HepG2 (cell line): ENCODE data around the gene FMNL2. TPM values are rescaled to one million over a fixed set of nuclear protein-coding genes. Genes with fewer than 3 reads are reported as not detected.

Experiments used
- ASH2L ChIP-seq: fragments of 300-600, 200-600 bp; sonication (generic); IDR thresholded peaks from 2 replicates; pipeline ENCODE4 v1.7.0; 2017; ENCODE audit warnings: low read depth, mild to moderate bottlenecking, moderate library complexity, mixed read lengths, low read length; ENCODE audit not compliant: insufficient read length
- CBX5 ChIP-seq: sonication (generic); formaldehyde crosslinking; IDR thresholded peaks from 2 replicates; pipeline ENCODE4 v1.4.0; 2020; ENCODE audit warnings: missing genetic modification reagents, borderline replicate concordance
- CEBPB ChIP-seq: IDR thresholded peaks from 2 replicates; pipeline ENCODE4 v1.6.1; 2011; ENCODE audit warnings: low read depth, low read length, improper control_type of control experiment, borderline replicate concordance
- DNMT3B ChIP-seq: conservative IDR thresholded peaks from 2 replicates; pipeline ENCODE4 v1.6.1; 2016; ENCODE audit warnings: missing biosample characterization, control low read depth
- ELF3 ChIP-seq: IDR thresholded peaks from 2 replicates; pipeline ENCODE4 v1.6.1; 2016; ENCODE audit warnings: missing genetic modification reagents, missing compliant biosample characterization
- GATAD1 ChIP-seq: IDR thresholded peaks from 2 replicates; pipeline ENCODE4 v1.6.1; 2016; ENCODE audit warnings: missing genetic modification reagents, missing compliant biosample characterization
- HIC2 ChIP-seq: sonication (generic); formaldehyde crosslinking; IDR thresholded peaks from 2 replicates; pipeline ENCODE4 v1.9.0; 2022; ENCODE audit warnings: low read depth, missing genetic modification reagents
- HOMEZ ChIP-seq: IDR thresholded peaks from 2 replicates; pipeline ENCODE4 v1.6.1; 2016; ENCODE audit warnings: low read depth
- SOX6 ChIP-seq, 2 experiments: fragments of 450-650 bp in 1 of 2; sonication (generic) in 1 of 2; formaldehyde crosslinking in 1 of 2; IDR thresholded peaks; 2 replicates each; pipeline versions ENCODE4 v1.4.0 to v1.6.1; 2017 to 2020; ENCODE audit warnings: antibody characterized with exemption in 1 of 2, mild to moderate bottlenecking in 1 of 2, missing genetic modification reagents in 1 of 2
- TEAD3 ChIP-seq: optimal IDR thresholded peaks from 2 replicates; pipeline ENCODE3; 2016; ENCODE audit warnings: borderline replicate concordance
- TFAP4 ChIP-seq: sonication (generic); IDR thresholded peaks from 2 replicates; pipeline ENCODE4 v1.6.1; 2016; ENCODE audit warnings: low read depth, borderline replicate concordance
- USF2 ChIP-seq, 2 experiments: sonication (generic) in 1 of 2; formaldehyde crosslinking in 1 of 2; IDR thresholded peaks; 2 replicates each; pipeline versions ENCODE4 v1.5.1 to v1.6.1; 2011 to 2020; ENCODE audit warnings: borderline replicate concordance in 1 of 2, low read depth in 1 of 2, low read length in 1 of 2, mild to moderate bottlenecking in 1 of 2, missing genetic modification reagents in 1 of 2, moderate library complexity in 1 of 2
- polyA plus RNA-seq, 8 experiments: library from polyadenylated mRNA; depleted of rRNA in 3 of 8; stranded (reverse) in 7 of 8; unstranded in 1 of 8; fragments of >200 nt; fragmentation: Illumina TruSeq in 4 of 8; extraction: Trizol in 4 of 8; gene quantifications; 2 replicates each; pipeline versions ENCODE4 v1.2.1 to v1.2.3, GENCODE V29; 2011 to 2016; ENCODE audit warnings: low read depth in 4 of 8, missing spikeins in 1 of 8, mixed read lengths in 1 of 8; ENCODE audit not compliant: insufficient read depth in 1 of 8
- total RNA-seq, 5 experiments: library from RNA; depleted of rRNA; stranded (reverse); fragments of >200 nt; fragmentation: Illumina TruSeq; extraction: Trizol; gene quantifications; 2 replicates each; pipeline ENCODE4 v1.2.3, GENCODE V29; 2016; ENCODE audit warnings: low read depth in 1 of 5
- TF ChIP-seq, protein P1 (sequence below): sonication (generic); formaldehyde crosslinking; IDR thresholded peaks from 2 replicates; pipeline ENCODE4 v1.4.0; 2020; ENCODE audit warnings: missing genetic modification reagents
- TF ChIP-seq, protein P2 (sequence below): IDR thresholded peaks from 2 replicates; pipeline ENCODE4 v1.6.1; 2016; ENCODE audit warnings: mild to moderate bottlenecking
- TF ChIP-seq, protein P3 (sequence below): IDR thresholded peaks from 2 replicates; pipeline ENCODE4 v1.6.1; 2018; ENCODE audit warnings: missing genetic modification reagents, mild to moderate bottlenecking, missing compliant biosample characterization

The FMNL2 gene
- total and polyA plus RNA-seq, 2 of the 13 experiments (the other 11 are each of a cell fraction or from before 2014, with no cell fraction given), result 66.5 to 67.7 TPM

DNA sequence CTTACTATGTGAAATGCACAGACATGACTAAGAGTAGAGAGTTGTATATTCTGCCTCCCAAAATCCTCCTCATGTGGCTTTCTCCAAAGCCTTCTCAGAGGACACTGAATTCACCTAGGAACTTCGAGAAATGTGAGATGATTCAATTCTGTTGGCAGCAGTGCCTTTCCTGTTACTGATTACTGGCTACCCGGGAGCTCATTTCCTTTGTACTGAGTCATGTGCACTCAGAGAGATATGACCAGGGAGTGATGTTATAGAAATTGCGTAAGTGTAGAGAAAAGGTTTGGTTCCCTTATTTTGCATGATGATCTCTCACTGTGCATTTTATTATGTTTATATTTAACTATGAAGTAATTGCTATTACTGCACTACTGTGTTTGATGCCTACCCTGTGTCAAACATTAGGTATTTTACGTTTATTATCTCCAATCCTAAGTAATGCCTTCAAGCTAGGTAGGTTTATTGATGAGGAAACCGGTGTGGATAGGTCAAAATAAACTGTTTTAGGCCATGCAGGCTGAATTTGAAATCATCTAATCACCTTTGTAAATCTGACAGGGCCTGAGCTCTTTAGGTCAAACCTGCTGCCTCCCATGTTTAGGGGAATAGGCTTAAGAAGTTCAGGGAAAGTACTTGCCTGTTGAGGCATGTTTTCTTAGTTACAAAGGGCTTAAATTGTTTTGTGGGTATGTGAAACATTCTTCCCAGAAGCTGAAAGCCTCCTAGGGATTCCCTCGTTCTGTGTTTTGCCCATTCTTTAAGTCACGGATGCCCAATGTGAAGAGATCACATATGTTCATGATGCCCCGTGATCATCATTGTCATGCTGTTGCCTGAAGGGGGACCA is 86.8 kb downstream of the FMNL2 start (continued):
- no peak for TF ChIP-seq USF2 (IDR thresholded peaks at IDR 0.05; ENCODE audit: low read depth, low read length)
- TF ChIP-seq USF2 (CRISPR knock-in tag; IDR thresholded peaks at IDR 0.05; ENCODE audit: borderline replicate concordance), result peak; percentile 42; the same call in 1 of the 2 replicates
- TF ChIP-seq, protein P1, sequence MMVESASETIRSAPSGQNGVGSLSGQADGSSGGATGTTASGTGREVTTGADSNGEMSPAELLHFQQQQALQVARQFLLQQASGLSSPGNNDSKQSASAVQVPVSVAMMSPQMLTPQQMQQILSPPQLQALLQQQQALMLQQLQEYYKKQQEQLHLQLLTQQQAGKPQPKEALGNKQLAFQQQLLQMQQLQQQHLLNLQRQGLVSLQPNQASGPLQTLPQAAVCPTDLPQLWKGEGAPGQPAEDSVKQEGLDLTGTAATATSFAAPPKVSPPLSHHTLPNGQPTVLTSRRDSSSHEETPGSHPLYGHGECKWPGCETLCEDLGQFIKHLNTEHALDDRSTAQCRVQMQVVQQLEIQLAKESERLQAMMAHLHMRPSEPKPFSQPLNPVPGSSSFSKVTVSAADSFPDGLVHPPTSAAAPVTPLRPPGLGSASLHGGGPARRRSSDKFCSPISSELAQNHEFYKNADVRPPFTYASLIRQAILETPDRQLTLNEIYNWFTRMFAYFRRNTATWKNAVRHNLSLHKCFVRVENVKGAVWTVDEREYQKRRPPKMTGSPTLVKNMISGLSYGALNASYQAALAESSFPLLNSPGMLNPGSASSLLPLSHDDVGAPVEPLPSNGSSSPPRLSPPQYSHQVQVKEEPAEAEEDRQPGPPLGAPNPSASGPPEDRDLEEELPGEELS (CRISPR knock-in tag), result peak; percentile 43; the same call in 1 of the 2 replicates
- no peak for TF ChIP-seq SOX6 (IDR thresholded peaks at IDR 0.05)
- TF ChIP-seq SOX6 (CRISPR knock-in tag; IDR thresholded peaks at IDR 0.05), result peak; percentile 40; the same call in 1 of the 2 replicates
- no peak for TF ChIP-seq HIC2
- TF ChIP-seq, protein P2, sequence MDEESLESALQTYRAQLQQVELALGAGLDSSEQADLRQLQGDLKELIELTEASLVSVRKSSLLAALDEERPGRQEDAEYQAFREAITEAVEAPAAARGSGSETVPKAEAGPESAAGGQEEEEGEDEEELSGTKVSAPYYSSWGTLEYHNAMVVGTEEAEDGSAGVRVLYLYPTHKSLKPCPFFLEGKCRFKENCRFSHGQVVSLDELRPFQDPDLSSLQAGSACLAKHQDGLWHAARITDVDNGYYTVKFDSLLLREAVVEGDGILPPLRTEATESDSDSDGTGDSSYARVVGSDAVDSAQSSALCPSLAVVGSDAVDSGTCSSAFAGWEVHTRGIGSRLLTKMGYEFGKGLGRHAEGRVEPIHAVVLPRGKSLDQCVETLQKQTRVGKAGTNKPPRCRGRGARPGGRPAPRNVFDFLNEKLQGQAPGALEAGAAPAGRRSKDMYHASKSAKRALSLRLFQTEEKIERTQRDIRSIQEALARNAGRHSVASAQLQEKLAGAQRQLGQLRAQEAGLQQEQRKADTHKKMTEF (CRISPR knock-in tag), result peak; percentile 45; the same call in 1 of the 2 replicates
- peak; percentile 45 for TF ChIP-seq ASH2L
- TF ChIP-seq CEBPB, result peak; percentile 97
- peak; percentile 93 for TF ChIP-seq HOMEZ (CRISPR knock-in tag)
- no peak for TF ChIP-seq CBX5 (CRISPR knock-in tag)
- TF ChIP-seq, protein P3, sequence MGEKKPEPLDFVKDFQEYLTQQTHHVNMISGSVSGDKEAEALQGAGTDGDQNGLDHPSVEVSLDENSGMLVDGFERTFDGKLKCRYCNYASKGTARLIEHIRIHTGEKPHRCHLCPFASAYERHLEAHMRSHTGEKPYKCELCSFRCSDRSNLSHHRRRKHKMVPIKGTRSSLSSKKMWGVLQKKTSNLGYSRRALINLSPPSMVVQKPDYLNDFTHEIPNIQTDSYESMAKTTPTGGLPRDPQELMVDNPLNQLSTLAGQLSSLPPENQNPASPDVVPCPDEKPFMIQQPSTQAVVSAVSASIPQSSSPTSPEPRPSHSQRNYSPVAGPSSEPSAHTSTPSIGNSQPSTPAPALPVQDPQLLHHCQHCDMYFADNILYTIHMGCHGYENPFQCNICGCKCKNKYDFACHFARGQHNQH (CRISPR knock-in tag), result 0 out of 2 replicates have a peak, but pooled peaks have one; percentile 32
- peak; percentile 25; the same call in 1 of the 2 replicates for TF ChIP-seq GATAD1 (CRISPR knock-in tag)
- peak; percentile 83 for TF ChIP-seq ELF3 (CRISPR knock-in tag)
- TF ChIP-seq DNMT3B (CRISPR knock-in tag), result 0 out of 2 replicates have a peak, but pooled peaks have one; percentile 25
- TF ChIP-seq TEAD3 (CRISPR knock-in tag), result peak; percentile 24
- TF ChIP-seq TFAP4, result no peak
